RPMI8226 (cell line): Measurements from ENCODE around the gene GCA.

Experiments used
- DNase-seq: peaks from one replicate; pipeline ENCODE4 v3.0.0-alpha.2; 2015

The GCA gene

GRCh38 chr2:162328424-162329157 is 15.3 kb upstream of the GCA start:
- no peak for DNase-seq

GRCh38 chr2:162330881-162331280 is 13.1 kb upstream of the GCA start:
- no peak for DNase-seq

GRCh38 chr2:162333968-162334367 is 10.0 kb upstream of the GCA start:
- peak; percentile 38 for DNase-seq

- DNase-seq, result no peak
These were observed 6.1 kb upstream of the GCA start for GRCh38 chr2:162337868-162338267.

GRCh38 chr2:162340822-162341221 is 3.1 kb upstream of the GCA start:
- DNase-seq, result no peak

- DNase-seq, result no peak
These were observed 1.6 kb upstream of the GCA start for GRCh38 chr2:162342321-162342720.

- no peak for DNase-seq
These were observed 1.1 kb upstream of the GCA start for GRCh38 chr2:162342841-162343240.

- DNase-seq, result no peak
These were observed 474 bp upstream of the GCA start for GRCh38 chr2:162343492-162343823.

- DNase-seq, result no peak
These were observed 652 bp downstream of the GCA start for GRCh38 chr2:162344617-162344950.

- no peak for DNase-seq
These were observed 21.5 kb downstream of the GCA start for GRCh38 chr2:162365392-162365791.

- no peak for DNase-seq
These were observed 24.6 kb downstream of the GCA start for GRCh38 chr2:162368494-162368893.

- no peak for DNase-seq
These were observed 25.6 kb downstream of the GCA start for GRCh38 chr2:162369551-162369950.

GRCh38 chr2:162370931-162371330 is 27.0 kb downstream of the GCA start:
- DNase-seq, result no peak

- no peak for DNase-seq
These were observed 28.9 kb downstream of the GCA start for GRCh38 chr2:162372818-162373217.

- peak; percentile 43 for DNase-seq
These were observed 36.0 kb downstream of the GCA start for GRCh38 chr2:162379719-162380580.

GRCh38 chr2:162381851-162382250 is 37.9 kb downstream of the GCA start:
- DNase-seq, result no peak

GRCh38 chr2:162382278-162382677 is 38.3 kb downstream of the GCA start:
- no peak for DNase-seq

GRCh38 chr2:162385536-162385935 is 41.6 kb downstream of the GCA start:
- DNase-seq, result no peak

GRCh38 chr2:162390801-162391200 is 46.9 kb downstream of the GCA start:
- no peak for DNase-seq

GRCh38 chr2:162400336-162400735 is 56.4 kb downstream of the GCA start:
- DNase-seq, result no peak

- no peak for DNase-seq
These were observed 57.9 kb downstream of the GCA start for GRCh38 chr2:162401871-162402270.

- DNase-seq, result no peak
These were observed 60.0 kb downstream of the GCA start for GRCh38 chr2:162403884-162404283.
